Fibroblast of lung (primary cell): ENCODE measurements around the gene NTSR2.

Source experiments
- CTCF ChIP-seq, 2 donors: IDR thresholded peaks in 1 of 2; conservative IDR thresholded peaks in 1 of 2; 1 replicate in 1 of 2; 2 replicates in 1 of 2; pipeline ENCODE4 v1.5.1; 2011 to 2012; ENCODE audit warnings: low read length in 2 of 2, control low read depth in 1 of 2, inconsistent platforms in 1 of 2, low read depth in 1 of 2, mild to moderate bottlenecking in 1 of 2
- EZH2 ChIP-seq: IDR thresholded peaks from 2 replicates; pipeline ENCODE4 v1.5.1; 2012; ENCODE audit warnings: low read length, control low read depth, mild to moderate bottlenecking; ENCODE audit errors: missing control alignments

GRCh38 chr2:11675423-11676112 lies 5.6 kb upstream of the NTSR2 start:
- no peak for TF ChIP-seq CTCF (conservative IDR thresholded peaks at IDR 0.05 in 1 of 2, IDR thresholded peaks at IDR 0.05 in 1 of 2; ENCODE audit: low read depth in 1 of 2, low read length in 2 of 2)
- no peak for TF ChIP-seq EZH2
